HG02798 (cell line): Measurements from ENCODE around the gene GLCCI1.

ENCODE experiments used
- ATAC-seq: cut with Tn5 transposase; IDR thresholded peaks from one replicate; pipeline ENCODE4 v1.9.1; 2021; ENCODE audit warnings: mild to moderate bottlenecking; ENCODE audit not compliant: unreplicated experiment, poor library complexity

The GLCCI1 gene

DNA sequence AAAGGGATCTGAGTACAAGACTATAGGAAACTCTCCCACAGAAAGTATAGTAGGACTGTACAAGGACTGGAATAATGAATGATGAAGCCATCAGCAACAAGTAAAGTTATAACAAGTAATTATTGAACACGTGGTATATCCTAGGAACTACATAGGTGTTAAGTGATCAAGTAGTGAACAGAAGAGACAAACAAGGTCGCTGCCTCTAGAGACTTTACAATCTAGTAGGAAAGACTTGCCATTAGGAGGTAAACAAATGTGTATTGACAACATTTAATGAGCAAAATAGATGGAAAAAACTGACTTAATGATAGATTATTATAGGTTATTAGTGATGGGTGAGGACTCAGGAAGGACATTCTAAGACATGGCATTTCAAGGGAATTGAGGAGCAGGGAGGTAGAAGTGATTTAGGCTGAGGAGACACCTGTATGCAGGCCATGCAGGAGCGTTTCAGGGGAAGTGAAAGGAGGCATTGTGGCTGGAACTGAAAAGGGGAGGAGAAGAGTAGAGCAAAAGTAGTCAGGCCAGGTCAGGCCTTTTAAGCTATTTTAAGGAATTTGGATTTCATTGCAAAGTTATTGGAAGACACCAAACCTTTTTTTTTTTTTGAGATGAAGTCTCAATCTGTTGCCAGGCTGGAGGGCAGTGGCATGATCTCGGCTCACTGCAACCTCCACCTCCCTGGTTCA is 8.5 kb upstream of the GLCCI1 start:
- peak; percentile 88 for ATAC-seq

- ATAC-seq = no peak
Measured at GRCh38 chr7:7962851-7963250, 5.7 kb upstream of the GLCCI1 start.

GRCh38 chr7:7964250-7964649 is 4.3 kb upstream of the GLCCI1 start:
- no peak for ATAC-seq

GRCh38 chr7:7964691-7965090 is 3.9 kb upstream of the GLCCI1 start:
- ATAC-seq = no peak

GRCh38 chr7:7965301-7965700 is 3.3 kb upstream of the GLCCI1 start:
- no peak for ATAC-seq

DNA sequence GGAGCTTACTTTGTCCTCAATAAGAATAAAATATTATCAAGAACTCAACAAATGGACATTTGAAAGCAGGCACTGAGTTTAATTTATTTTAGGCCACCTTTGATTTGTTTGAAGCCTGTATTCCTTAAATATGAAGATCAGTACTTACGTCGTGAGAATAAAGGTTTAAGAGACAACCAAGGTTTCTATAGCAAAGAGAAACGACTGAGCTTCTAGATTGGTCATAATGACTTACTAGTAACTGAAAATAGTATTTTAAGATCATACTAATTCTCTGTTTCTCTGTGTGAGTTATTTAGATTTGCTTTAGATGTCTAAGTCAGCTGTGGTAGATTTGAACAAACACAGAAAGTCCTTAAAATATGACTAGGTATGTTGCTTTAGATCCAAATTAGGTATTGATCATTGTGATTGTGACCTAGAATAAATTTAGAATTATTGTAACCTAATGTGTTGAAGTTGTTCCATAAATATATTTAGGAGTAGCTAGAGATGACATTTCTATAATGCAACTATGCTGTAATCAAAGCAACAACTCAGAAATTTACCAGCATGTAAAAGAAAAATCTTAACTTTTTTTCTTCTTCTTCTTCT is 2.4 kb upstream of the GLCCI1 start:
- ATAC-seq = no peak

GRCh38 chr7:7967886-7968543 is 581 bp upstream of the GLCCI1 start:
- ATAC-seq = no peak

DNA sequence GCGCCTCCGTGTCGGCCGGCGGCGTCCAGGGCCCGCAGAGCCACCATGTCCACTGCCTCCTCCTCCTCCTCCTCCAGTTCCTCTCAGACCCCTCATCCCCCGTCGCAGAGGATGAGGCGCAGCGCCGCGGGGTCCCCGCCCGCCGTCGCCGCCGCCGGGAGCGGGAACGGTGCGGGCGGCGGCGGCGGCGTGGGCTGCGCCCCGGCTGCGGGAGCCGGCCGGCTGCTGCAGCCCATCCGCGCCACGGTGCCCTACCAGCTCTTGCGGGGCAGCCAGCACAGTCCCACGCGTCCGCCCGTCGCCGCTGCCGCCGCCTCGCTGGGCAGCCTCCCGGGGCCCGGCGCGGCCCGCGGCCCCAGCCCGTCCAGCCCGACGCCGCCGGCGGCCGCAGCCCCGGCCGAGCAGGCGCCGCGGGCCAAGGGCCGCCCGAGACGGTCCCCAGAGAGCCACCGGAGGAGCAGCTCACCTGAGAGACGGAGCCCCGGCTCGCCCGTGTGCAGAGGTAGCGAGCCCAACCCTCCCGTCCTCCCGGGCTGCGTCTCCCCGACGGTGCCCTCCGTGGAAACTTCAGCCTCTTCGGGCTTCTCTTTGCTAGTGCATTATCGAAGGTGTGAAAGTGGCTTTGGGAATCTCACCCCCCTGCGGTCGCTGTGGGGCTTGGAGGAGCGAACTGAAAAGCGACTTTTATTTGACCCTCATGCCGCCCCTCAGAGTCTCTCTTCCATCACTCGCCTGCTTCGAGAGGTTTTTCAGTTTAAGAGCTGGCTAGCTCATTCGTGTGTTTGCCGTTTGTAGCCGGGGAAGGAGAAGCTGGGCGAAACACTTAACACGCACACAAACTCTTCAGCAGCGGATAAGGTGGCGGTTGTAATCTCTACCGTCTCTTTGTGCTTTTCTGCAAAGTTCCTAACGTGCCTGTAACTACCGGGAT is 975 bp downstream of the GLCCI1 start:
- peak; percentile 2 for ATAC-seq

- no peak for ATAC-seq
Measured at GRCh38 chr7:7970237-7970530, 1.6 kb downstream of the GLCCI1 start.

GRCh38 chr7:7970531-7971307 is 2.1 kb downstream of the GLCCI1 start:
- no peak for ATAC-seq

DNA sequence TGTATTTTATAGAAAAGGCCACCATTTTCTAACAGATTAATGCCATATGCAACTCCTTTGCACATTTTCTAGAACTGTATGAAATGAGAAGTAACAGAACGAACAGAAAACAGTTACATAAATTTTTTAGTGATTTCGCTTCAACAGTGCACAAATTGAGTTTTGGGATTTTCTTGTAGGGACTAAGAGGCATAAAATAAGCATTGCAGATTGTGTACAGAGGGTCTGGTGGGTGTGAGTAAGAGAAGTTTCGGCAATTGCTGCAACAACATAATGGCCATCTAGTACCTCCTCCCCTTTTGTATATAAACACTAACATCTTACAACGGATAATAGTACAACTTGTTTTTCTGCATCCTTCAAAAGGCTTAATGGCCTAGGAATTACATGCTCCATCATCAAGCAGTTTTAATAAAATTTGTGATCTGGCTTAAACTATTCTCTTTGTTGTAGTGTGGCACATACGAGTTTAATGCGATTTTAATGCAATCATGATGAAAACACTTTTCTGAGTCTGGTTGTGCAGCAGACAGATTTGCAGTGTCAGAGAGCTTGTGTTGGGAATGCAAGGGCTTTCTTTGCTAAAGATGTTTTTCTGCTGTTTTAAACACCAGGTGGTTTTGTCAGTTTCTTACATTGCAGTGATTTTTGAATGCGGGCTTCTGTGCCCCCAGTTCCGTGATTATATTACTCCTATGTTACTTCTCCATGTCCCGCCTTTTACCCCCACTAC is 2.9 kb downstream of the GLCCI1 start:
- ATAC-seq = no peak

GRCh38 chr7:7972128-7972527 is 3.5 kb downstream of the GLCCI1 start:
- no peak for ATAC-seq

- ATAC-seq = no peak
Measured at GRCh38 chr7:7972922-7973594, 4.5 kb downstream of the GLCCI1 start.

GRCh38 chr7:7976677-7977076 is 8.1 kb downstream of the GLCCI1 start:
- ATAC-seq = no peak

- ATAC-seq = no peak
Measured at GRCh38 chr7:7977774-7978173, 9.2 kb downstream of the GLCCI1 start.

DNA sequence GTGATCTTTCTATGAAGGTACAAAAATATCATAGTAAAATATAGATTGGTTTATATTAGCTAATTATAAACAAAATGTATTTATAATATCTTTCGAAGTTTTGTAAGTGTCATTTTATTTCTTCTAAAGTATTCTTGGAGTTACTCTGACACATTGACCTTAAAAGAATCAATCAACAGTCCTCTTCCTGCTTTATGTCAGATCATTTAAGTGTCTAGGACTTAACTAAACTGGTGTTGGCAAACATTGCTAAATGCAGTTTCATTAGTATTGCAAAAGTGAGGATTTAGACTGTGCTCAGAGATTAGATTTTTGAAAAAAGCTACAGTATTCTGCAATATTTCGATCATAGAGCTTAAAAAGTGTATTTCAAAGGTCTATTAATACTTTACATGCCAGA is 10.3 kb downstream of the GLCCI1 start:
- no peak for ATAC-seq

DNA sequence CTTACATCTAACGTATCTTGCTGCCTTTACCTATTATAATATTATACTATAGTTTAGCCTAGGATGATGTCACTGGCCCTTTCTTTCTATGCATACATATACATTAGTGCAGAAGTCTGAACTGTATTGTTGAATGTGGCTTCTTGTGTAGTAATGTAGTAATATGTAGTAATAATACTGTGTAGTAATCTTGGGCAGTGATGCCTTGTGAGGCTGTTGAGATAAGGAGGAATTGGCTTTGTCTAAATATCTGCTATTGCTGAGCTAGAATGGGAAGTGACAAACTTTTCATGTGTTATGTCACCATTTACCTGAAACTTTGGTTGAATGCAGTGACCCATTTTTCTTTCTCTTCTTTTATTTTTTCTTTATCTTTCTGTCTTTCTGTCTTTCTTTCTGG is 11.0 kb downstream of the GLCCI1 start:
- ATAC-seq = no peak

DNA sequence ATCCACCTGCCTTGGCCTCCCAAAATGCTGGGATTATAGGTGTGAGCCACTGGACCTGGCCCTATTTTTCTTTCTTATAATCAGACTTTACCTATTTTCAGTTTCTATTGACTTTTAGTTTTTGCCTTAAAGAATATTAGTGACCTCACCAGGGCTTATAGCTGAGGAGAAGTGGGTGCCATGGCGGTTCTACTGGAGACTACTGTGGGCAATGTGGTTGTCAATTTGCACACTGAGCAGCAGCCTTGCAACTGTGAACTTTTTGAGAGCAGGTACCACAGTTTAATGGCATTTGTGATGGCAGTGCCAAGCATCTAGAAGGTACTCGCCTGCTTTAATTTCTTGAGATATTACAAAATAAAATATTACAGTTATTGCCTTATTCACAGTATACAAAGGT is 11.5 kb downstream of the GLCCI1 start:
- ATAC-seq = no peak

GRCh38 chr7:7982904-7983303 is 14.3 kb downstream of the GLCCI1 start:
- ATAC-seq = no peak
